Fibroblast of skin of scalp (primary cell): Measurements from ENCODE around the gene ZNF274. TPM values are rescaled to one million over a fixed set of nuclear protein-coding genes. Genes with fewer than 3 reads are reported as not detected.
"Not testable (repeated sequence)": the region's sequence is repeated elsewhere in the genome, so short reads cannot be mapped to it uniquely, and the experiment has no call there.

Experiments
- DNase-seq: peaks from one replicate; pipeline ENCODE4 v3.0.0-alpha.2; 2013
- polyA plus RNA-seq, 2 experiments: library from polyadenylated mRNA; unstranded; fragments of 120-200 nt; gene quantifications; one replicate each; pipeline ENCODE4 v1.2.1, GENCODE V29; 2013; ENCODE audit not compliant: insufficient read length in 2 of 2

Gene ZNF274
- 10.7 TPM for polyA plus RNA-seq (2013, experiment 1 of 2; ENCODE audit: insufficient read length)
- polyA plus RNA-seq (2013, experiment 2 of 2; ENCODE audit: insufficient read length): 10.2 TPM

GRCh38 chr19:58182989-58183816, at the start of gene ZNF274:
Gene ZNF274 (plus strand): TSS chr19:58183061. CDS start chr19:58183966, 905 bp downstream.
- peak; percentile 92 for DNase-seq

GRCh38 chr19:58134244-58134643, 48.6 kb upstream of the ZNF274 start:
- no peak for DNase-seq

GRCh38 chr19:58145849-58146248, 37.0 kb upstream of the ZNF274 start:
- no peak for DNase-seq

GRCh38 chr19:58147475-58147874, 35.4 kb upstream of the ZNF274 start:
- not testable (repeated sequence) for DNase-seq

GRCh38 chr19:58150328-58150921, 32.4 kb upstream of the ZNF274 start, which contains the start of gene ZNF329:
Gene ZNF329 (minus strand): TSS chr19:58150789. CDS start chr19:58129503, 21,286 bp downstream.
- DNase-seq: peak; percentile 85

GRCh38 chr19:58153386-58153785, 29.5 kb upstream of the ZNF274 start:
- DNase-seq: no peak

- peak; percentile 30 for DNase-seq
Observed at GRCh38 chr19:58154287-58154678, 28.6 kb upstream of the ZNF274 start.

GRCh38 chr19:58154679-58155648, 27.9 kb upstream of the ZNF274 start:
- DNase-seq: peak; percentile 94

- no peak for DNase-seq
Observed at GRCh38 chr19:58157045-58157728, 25.7 kb upstream of the ZNF274 start.

GRCh38 chr19:58166268-58166667, 16.6 kb upstream of the ZNF274 start:
- DNase-seq: no peak

- DNase-seq: no peak
Observed at GRCh38 chr19:58166708-58167280, 16.1 kb upstream of the ZNF274 start.

GRCh38 chr19:58170860-58171259, 12.0 kb upstream of the ZNF274 start:
- peak; percentile 26 for DNase-seq

GRCh38 chr19:58181902-58182576, 822 bp upstream of the ZNF274 start:
- DNase-seq: peak; percentile 24

GRCh38 chr19:58182577-58182988, 278 bp upstream of the ZNF274 start:
- DNase-seq: no peak

- no peak for DNase-seq
Observed at GRCh38 chr19:58183817-58184215, 955 bp downstream of the ZNF274 start.

- peak; percentile 14 for DNase-seq
Observed at GRCh38 chr19:58196901-58197616, 14.2 kb downstream of the ZNF274 start.

- no peak for DNase-seq
Observed at GRCh38 chr19:58203814-58204475, 21.1 kb downstream of the ZNF274 start.

GRCh38 chr19:58204566-58204965, 21.7 kb downstream of the ZNF274 start:
- DNase-seq: no peak

- DNase-seq: no peak
Observed at GRCh38 chr19:58209577-58209976, 26.7 kb downstream of the ZNF274 start.
